ENCODE results near the gene SERPINA4. TPM values are rescaled to one million over a fixed set of nuclear protein-coding genes. Genes with fewer than 3 reads are reported as not detected.

Gene SERPINA4
- total RNA-seq, 1 experiment from 2014 or later: 6.3 TPM

- no peak for TF ChIP-seq CTCF (IDR thresholded peaks at IDR 0.05; ENCODE audit: insufficient read depth in 1 of 2, low read depth in 1 of 2, low read length in 1 of 2, severe bottlenecking in 1 of 2, unreplicated experiment in 1 of 2)
- Mint-ChIP-seq H3K9me3 (ENCODE audit: unreplicated experiment) (peaks cover 7% of the 10 kb centered on the region), H3K4me1 (ENCODE audit: low read depth, unreplicated experiment) (peaks cover 7% of the 10 kb centered on the region), H3K27ac (ENCODE audit: unreplicated experiment) (no peak overlapping the region), H3K27me3 (ENCODE audit: insufficient read depth, unreplicated experiment) (no peaks in the 10 kb centered on the region), H3K4me3 (ENCODE audit: unreplicated experiment) (no peak overlapping the region), H3K36me3 (ENCODE audit: insufficient read depth, unreplicated experiment) (no peaks in the 10 kb centered on the region)
- intact Hi-C loops (cut with micrococcal nuclease; ENCODE audit: unreplicated experiment): no loop called here
- DNase-seq: no peak
- Histone ChIP-seq H3K27me3 (replicated peaks; ENCODE audit: control insufficient read depth, insufficient read depth, low read length) (no peaks in the 10 kb centered on the region), H3K9me3 (no peaks in the 10 kb centered on the region), H3K4me1 (peaks cover 9% of the 10 kb centered on the region; the same call in 1 of the 2 replicates), H3K4me3 (ENCODE audit: low read depth, low read length) (no peak overlapping the region), H3K36me3 (ENCODE audit: control insufficient read depth, insufficient read depth, low read length) (no peaks in the 10 kb centered on the region)
- ChIA-PET POLR2A (no interaction called here), CTCF (no interaction called here)
- BruUV-seq (replicated peaks): no TSS peak
These were observed 17.5 kb downstream of the SERPINA4 start for GRCh38 chr14:94578712-94579111.

GRCh38 chr14:94581127-94581999, 20.1 kb downstream of the SERPINA4 start, which contains the start of gene SERPINA5:
TSS of gene SERPINA5 (plus strand) at chr14:94581426. CDS start at chr14:94587363, 5,937 bp downstream.
- ChIA-PET POLR2A (no interaction called here), CTCF (interaction anchor here (1.3 kb wide), 1 partner anchor 10 kb away, joined by 3 read pairs; no protein-coding TSS in a partner anchor)
- no peaks in the 10 kb centered on the region for H3K36me3 Mint-ChIP-seq (ENCODE audit: insufficient read depth, unreplicated experiment)
- peak in 1 of 2 experiments; percentile 25 for DNase-seq
- Histone ChIP-seq H3K4me3 (ENCODE audit: low read depth, low read length) (no peak within 1 kb of the TSS), H3K9me3 (no peaks in the 10 kb centered on the region), H3K4me1 (0 out of 2 replicates have a peak, but pooled peaks cover 6% of the 10 kb centered on the region), H3K27me3 (replicated peaks; ENCODE audit: control insufficient read depth, insufficient read depth, low read length) (no peaks in the 10 kb centered on the region), H3K36me3 (ENCODE audit: control insufficient read depth, insufficient read depth, low read length) (no peaks in the 10 kb centered on the region)
- peaks cover 7% of the 10 kb centered on the region for H3K9me3 Mint-ChIP-seq (ENCODE audit: unreplicated experiment)
- no TSS peak for BruUV-seq (replicated peaks)
- no peak for TF ChIP-seq CTCF (IDR thresholded peaks at IDR 0.05; ENCODE audit: insufficient read depth in 1 of 2, low read depth in 1 of 2, low read length in 1 of 2, severe bottlenecking in 1 of 2, unreplicated experiment in 1 of 2)
- no peak within 1 kb of the TSS for H3K4me3 Mint-ChIP-seq (ENCODE audit: unreplicated experiment)
- H3K27ac Mint-ChIP-seq (ENCODE audit: unreplicated experiment): no peak within 1 kb of the TSS
- no peaks in the 10 kb centered on the region for H3K27me3 Mint-ChIP-seq (ENCODE audit: insufficient read depth, unreplicated experiment)
- H3K4me1 Mint-ChIP-seq (ENCODE audit: low read depth, unreplicated experiment): peaks cover 7% of the 10 kb centered on the region
- intact Hi-C loops (cut with micrococcal nuclease; ENCODE audit: unreplicated experiment): no loop called here

- DNase-seq: no peak
- H3K4me3 Mint-ChIP-seq (ENCODE audit: unreplicated experiment): no peak overlapping the region
- H3K36me3 Mint-ChIP-seq (ENCODE audit: insufficient read depth, unreplicated experiment): no peaks in the 10 kb centered on the region
- ChIA-PET POLR2A (no interaction called here), CTCF (no interaction called here)
- H3K9me3 Mint-ChIP-seq (ENCODE audit: unreplicated experiment): peaks cover 7% of the 10 kb centered on the region
- H3K27ac Mint-ChIP-seq (ENCODE audit: unreplicated experiment): peak overlapping the region; percentile 21
- H3K36me3 ChIP-seq (ENCODE audit: control insufficient read depth, insufficient read depth, low read length): no peaks in the 10 kb centered on the region
- H3K4me3 ChIP-seq (ENCODE audit: low read depth, low read length): no peak overlapping the region
- intact Hi-C loops (cut with micrococcal nuclease; ENCODE audit: unreplicated experiment): no loop called here
- no peaks in the 10 kb centered on the region for H3K27me3 ChIP-seq (replicated peaks; ENCODE audit: control insufficient read depth, insufficient read depth, low read length)
- BruUV-seq (replicated peaks): no TSS peak
- H3K4me1 ChIP-seq: 0 out of 2 replicates have a peak, but pooled peaks cover 6% of the 10 kb centered on the region
- no peaks in the 10 kb centered on the region for H3K27me3 Mint-ChIP-seq (ENCODE audit: insufficient read depth, unreplicated experiment)
- H3K4me1 Mint-ChIP-seq (ENCODE audit: low read depth, unreplicated experiment): peaks cover 7% of the 10 kb centered on the region
- H3K9me3 ChIP-seq: no peaks in the 10 kb centered on the region
- TF ChIP-seq CTCF (IDR thresholded peaks at IDR 0.05; ENCODE audit: insufficient read depth in 1 of 2, low read depth in 1 of 2, low read length in 1 of 2, severe bottlenecking in 1 of 2, unreplicated experiment in 1 of 2): no peak
These were observed 21.0 kb downstream of the SERPINA4 start for GRCh38 chr14:94582199-94582750.
